Lower leg skin (tissue), 4 donors: Measurements from ENCODE around the gene NKAIN2. TPM values are rescaled to one million over a fixed set of nuclear protein-coding genes. Genes with fewer than 3 reads are reported as not detected.

Experiments used
- DNase-seq, 2 donors: peaks; one replicate each; pipeline ENCODE4 v3.0.0-alpha.2; 2019; ENCODE audit warnings: low spot score in 2 of 2
- H3K4me3 ChIP-seq: fragments of 200-600 bp; sonication (generic); 2 replicates; pipeline ENCODE4 v1.5.1; 2017; ENCODE audit warnings: mild to moderate bottlenecking, low read depth; ENCODE audit not compliant: poor library complexity, severe bottlenecking
- CTCF ChIP-seq, 3 donors: fragments of 450-650 bp; IDR thresholded peaks; one replicate each; pipeline ENCODE4 v1.5.1; 2016; ENCODE audit warnings: antibody characterized with exemption in 3 of 3, mild to moderate bottlenecking in 3 of 3, moderate library complexity in 2 of 3
- POLR2A ChIP-seq, 2 donors: fragments of 450-650 bp; IDR thresholded peaks; one replicate each; pipeline ENCODE4 v1.6.1; 2016 to 2017; ENCODE audit warnings: antibody characterized with exemption in 2 of 2, mild to moderate bottlenecking in 1 of 2, moderate library complexity in 1 of 2
- WGBS, 2 donors: methylation state at CpG; one replicate each; pipeline ENCODE4 v1.1.5; 2018; 5-methylcytosine and 5-hydroxymethylcytosine counted together
- intact Hi-C: fragments of 100-400 bp; cut with DNase I; formaldehyde crosslinking; loops from one replicate; pipeline ENCODE4 v1.15.0; 2023; ENCODE audit warnings: low total_unique reads
- total RNA-seq, 4 donors: library from RNA; depleted of rRNA; stranded (reverse); fragments of >200 nt; gene quantifications; one replicate each; pipeline ENCODE4 v1.1.0, GENCODE V29; 2016

The NKAIN2 gene
- total RNA-seq, 4 donors from 2014 or later = 0.37 TPM; not detected in 3

- no peak overlapping the region for H3K4me3 ChIP-seq
- WGBS, 2 donors = 44 to 52% methylated on average over 1 of the region's 1 CpG
- no peak for DNase-seq
- no peak for TF ChIP-seq POLR2A (IDR thresholded peaks at IDR 0.05)
- TF ChIP-seq CTCF (IDR thresholded peaks at IDR 0.05) = no peak
- intact Hi-C loops = no loop called here
Measured at GRCh38 chr6:124080483-124080882, 276.8 kb downstream of the NKAIN2 start.

GRCh38 chr6:124090491-124090890, 286.8 kb downstream of the NKAIN2 start:
- DNase-seq = no peak
- TF ChIP-seq POLR2A (IDR thresholded peaks at IDR 0.05) = no peak
- TF ChIP-seq CTCF (IDR thresholded peaks at IDR 0.05) = no peak
- H3K4me3 ChIP-seq = no peak overlapping the region
- intact Hi-C loops = no loop called here
- WGBS, 2 donors = 40 to 43% methylated on average over 2 of the region's 2 CpGs

GRCh38 chr6:124099520-124099919, 295.9 kb downstream of the NKAIN2 start:
- WGBS, 2 donors = 90 to 92% methylated on average over 1 of the region's 1 CpG
- TF ChIP-seq CTCF (IDR thresholded peaks at IDR 0.05) (no peak), POLR2A (IDR thresholded peaks at IDR 0.05) (no peak)
- intact Hi-C loops = no loop called here
- no peak overlapping the region for H3K4me3 ChIP-seq
- DNase-seq = no peak

- WGBS, 2 donors = 74 to 80% methylated on average over 4 of the region's 4 CpGs
- DNase-seq = no peak
- intact Hi-C loops = no loop called here
Measured at GRCh38 chr6:124110514-124110913, 306.8 kb downstream of the NKAIN2 start.

GRCh38 chr6:124119596-124119995, 315.9 kb downstream of the NKAIN2 start:
- no peak for TF ChIP-seq CTCF (IDR thresholded peaks at IDR 0.05)
- no peak for TF ChIP-seq POLR2A (IDR thresholded peaks at IDR 0.05)
- no peak for DNase-seq
- intact Hi-C loops = no loop called here
- WGBS, 2 donors = 77 to 86% methylated on average over 1 of the region's 1 CpG
- H3K4me3 ChIP-seq = no peak overlapping the region

More at GRCh38 chr6:124110514-124110913, 306.8 kb downstream of the NKAIN2 start:
- no peak for TF ChIP-seq POLR2A (IDR thresholded peaks at IDR 0.05)
- H3K4me3 ChIP-seq = no peak overlapping the region

GRCh38 chr6:124123617-124124209, 320.0 kb downstream of the NKAIN2 start:
- DNase-seq = no peak
- TF ChIP-seq POLR2A (IDR thresholded peaks at IDR 0.05) (no peak), CTCF (IDR thresholded peaks at IDR 0.05) (no peak)
- no peak overlapping the region for H3K4me3 ChIP-seq
- intact Hi-C loops = no loop called here
- 74 to 83% methylated on average over 2 of the region's 2 CpGs for WGBS, 2 donors
